Naive thymus-derived CD4-positive, alpha-beta T cell (primary cell): ENCODE results near the gene CD6. TPM values are rescaled to one million over a fixed set of nuclear protein-coding genes. Genes with fewer than 3 reads are reported as not detected.
"Not testable (repeated sequence)": the region's sequence is repeated elsewhere in the genome, so short reads cannot be mapped to it uniquely, and the experiment has no call there.

Experiments
- ATAC-seq: fragments of 150-1000 bp; cut with Tn5 transposase; 2 replicates; pipeline ENCODE4 v1.10.0; 2021; ENCODE audit warnings: mild to moderate bottlenecking, moderate library complexity
- CTCF ChIA-PET: fragments of 350-600 bp; sonication (Branson Sonifier 250); formaldehyde crosslinking; loops from one replicate; lab custom pipeline; 2021; ENCODE audit warnings: antibody characterized with exemption; lab: Charles Lee
- POLR2A ChIA-PET: fragments of 350-600 bp; sonication (Branson Sonifier 250); formaldehyde crosslinking; loops from one replicate; lab custom pipeline; 2021; ENCODE audit warnings: antibody characterized with exemption, inconsistent platforms; lab: Charles Lee
- DNase-seq, 9 donors: peaks; one replicate each; pipeline versions ENCODE4 v3.0.0 to v3.0.0-alpha.2; 2020 to 2022; ENCODE audit warnings: mixed read lengths in 1 of 9
- H3K27ac ChIP-seq: one replicate; pipeline ENCODE4 v1.7.0; 2013; ENCODE audit warnings: mild to moderate bottlenecking, low read depth, low read length, moderate library complexity
- H3K27me3 ChIP-seq, 2 donors: one replicate each; pipeline ENCODE4 v1.7.0; 2013; ENCODE audit warnings: low read length in 2 of 2, mild to moderate bottlenecking in 2 of 2, moderate library complexity in 2 of 2; ENCODE audit not compliant: control insufficient read depth in 2 of 2, insufficient read depth in 2 of 2
- H3K36me3 ChIP-seq, 3 experiments: 1 replicate in 2 of 3; 2 replicates in 1 of 3; pipeline ENCODE4 v1.7.0; 2013; ENCODE audit warnings: low read length in 3 of 3, mild to moderate bottlenecking in 3 of 3, moderate library complexity in 1 of 3; ENCODE audit not compliant: insufficient read depth in 3 of 3, control insufficient read depth in 2 of 3
- H3K4me1 ChIP-seq, 2 donors: one replicate each; pipeline ENCODE4 v1.7.0; 2013; ENCODE audit warnings: low read length in 2 of 2, mild to moderate bottlenecking in 2 of 2, moderate library complexity in 1 of 2; ENCODE audit not compliant: control insufficient read depth in 2 of 2, insufficient read depth in 2 of 2
- H3K4me3 ChIP-seq: 2 replicates; pipeline ENCODE4 v1.7.0; 2013; ENCODE audit warnings: mild to moderate bottlenecking, low read length
- H3K9me3 ChIP-seq, 3 experiments: 1 replicate in 2 of 3; 2 replicates in 1 of 3; pipeline ENCODE4 v1.7.0; 2013; ENCODE audit warnings: low read length in 3 of 3; ENCODE audit not compliant: control insufficient read depth in 2 of 3
- H3K27ac Mint-ChIP-seq, 9 donors: one replicate each; pipeline ENCODE4 v1.8.0; 2020 to 2022; ENCODE audit warnings: mixed read lengths in 9 of 9, mild to moderate bottlenecking in 8 of 9, moderate library complexity in 5 of 9, inconsistent platforms in 2 of 9
- H3K27me3 Mint-ChIP-seq, 5 donors: one replicate each; pipeline ENCODE4 v1.8.0; 2021 to 2022; ENCODE audit warnings: mixed read lengths in 5 of 5, mild to moderate bottlenecking in 1 of 5
- H3K36me3 Mint-ChIP-seq, 5 donors: one replicate each; pipeline ENCODE4 v1.8.0; 2020 to 2022; ENCODE audit warnings: mixed read lengths in 5 of 5, mild to moderate bottlenecking in 3 of 5, inconsistent platforms in 1 of 5
- H3K4me1 Mint-ChIP-seq, 7 donors: one replicate each; pipeline ENCODE4 v1.8.0; 2020 to 2022; ENCODE audit warnings: mixed read lengths in 7 of 7, mild to moderate bottlenecking in 3 of 7, inconsistent platforms in 1 of 7
- H3K4me3 Mint-ChIP-seq, 10 donors: one replicate each; pipeline ENCODE4 v1.8.0; 2020 to 2022; ENCODE audit warnings: mild to moderate bottlenecking in 10 of 10, mixed read lengths in 10 of 10, moderate library complexity in 6 of 10, inconsistent platforms in 2 of 10
- H3K9me3 Mint-ChIP-seq, 11 donors: one replicate each; pipeline ENCODE4 v1.8.0; 2020 to 2022; ENCODE audit warnings: mixed read lengths in 11 of 11, mild to moderate bottlenecking in 4 of 11, inconsistent platforms in 1 of 11, moderate library complexity in 1 of 11
- intact Hi-C, 2 donors: fragments of 100-400 bp; cut with micrococcal nuclease; formaldehyde crosslinking; loops; one replicate each; pipeline ENCODE4 v1.15.1; 2023
- polyA plus RNA-seq, 2 donors: library from polyadenylated mRNA; unstranded; fragments of 300-500 nt; fragmentation: Illumina TruSeq; gene quantifications; one replicate each; pipeline ENCODE4 v1.2.3, GENCODE V29; 2021
- total RNA-seq, 6 experiments: library from RNA in 5 of 6; stranded (reverse) in 5 of 6; gene quantifications; 1 replicate in 5 of 6; 2 replicates in 1 of 6; pipeline ENCODE4 v1.2.3 and lab custom pipeline; 2021 to 2026

CD6 gene
- total and polyA plus RNA-seq, 7 experiments from 2014 or later: 195 to 653 (median 416) TPM

GRCh38 chr11:61059260-61059752 lies 87.8 kb downstream of the CD6 start:
- ChIA-PET POLR2A (interaction anchor here (0.7 to 8.9 kb wide), 8 partner anchors 11 to 106 kb away, joined by 3 to 233 read pairs (median 5); no protein-coding TSS in a partner anchor), CTCF (interaction anchor here (1.0 kb wide), 1 partner anchor 161 kb away, joined by 3 read pairs; no protein-coding TSS in a partner anchor)
- H3K27ac Mint-ChIP-seq: peak overlapping the region in 8 of 9 donors; percentile 31 to 97 (median 89)

GRCh38 chr11:61061081-61061826 lies 89.8 kb downstream of the CD6 start:
- DNase-seq: peak in 7 of 9 donors; percentile 47 to 89 (median 56)
- Histone ChIP-seq H3K4me3 (peak overlapping the region; percentile 34), H3K4me1 (peaks cover 24 to 48% of the 10 kb centered on the region in 2 donors), H3K27me3 (no peaks in the 10 kb centered on the region), H3K36me3 (no peaks in the 10 kb centered on the region), H3K9me3 (no peaks in the 10 kb centered on the region), H3K27ac (peak overlapping the region; percentile 72)
- H3K36me3 Mint-ChIP-seq: peaks cover 0 to 40% (median 0%) of the 10 kb centered on the region in 5 donors
- H3K27me3 Mint-ChIP-seq: no peaks in the 10 kb centered on the region
- H3K9me3 Mint-ChIP-seq: no peaks in the 10 kb centered on the region
- peaks cover 47 to 83% (median 80%) of the 10 kb centered on the region in 7 donors for H3K4me1 Mint-ChIP-seq
- ATAC-seq: peak; percentile 86
- intact Hi-C loops: loop anchor here (1.0 to 5.0 kb wide), 10 partner anchors 10 to 74 kb away; partner anchors contain the start of gene CD5 (in 1 of the 2)
- H3K4me3 Mint-ChIP-seq: peak overlapping the region; percentile 75 to 94 (median 83)
- ChIA-PET CTCF (interaction anchor here (0.6 to 1.2 kb wide), 8 partner anchors 8 to 89 kb away, joined by 3 to 4 read pairs (median 3); no protein-coding TSS in a partner anchor), POLR2A (interaction anchor here (0.6 to 8.9 kb wide), 18 partner anchors 10 to 163 kb away, joined by 3 to 233 read pairs (median 4); partner anchors contain the start of genes CD5 and CD6)
- peak overlapping the region; percentile 88 to 99 (median 96) for H3K27ac Mint-ChIP-seq

More at GRCh38 chr11:61059260-61059752, 87.8 kb downstream of the CD6 start:
- Mint-ChIP-seq H3K9me3 (no peaks in the 10 kb centered on the region), H3K36me3 (peaks cover 0 to 35% (median 0%) of the 10 kb centered on the region in 5 donors), H3K27me3 (no peaks in the 10 kb centered on the region), H3K4me1 (peaks cover 39 to 77% (median 68%) of the 10 kb centered on the region in 7 donors), H3K4me3 (peak overlapping the region in 3 of 10 donors; percentile 23 to 75 (median 63))
- Histone ChIP-seq H3K27ac (no peak overlapping the region), H3K4me1 (peaks cover 21 to 35% of the 10 kb centered on the region in 2 donors), H3K27me3 (no peaks in the 10 kb centered on the region), H3K9me3 (no peaks in the 10 kb centered on the region), H3K36me3 (no peaks in the 10 kb centered on the region), H3K4me3 (no peak overlapping the region)
- DNase-seq (peak in 1 of 9 donors; percentile 9), ATAC-seq (no peak)
- intact Hi-C loops: no loop called here

DNA sequence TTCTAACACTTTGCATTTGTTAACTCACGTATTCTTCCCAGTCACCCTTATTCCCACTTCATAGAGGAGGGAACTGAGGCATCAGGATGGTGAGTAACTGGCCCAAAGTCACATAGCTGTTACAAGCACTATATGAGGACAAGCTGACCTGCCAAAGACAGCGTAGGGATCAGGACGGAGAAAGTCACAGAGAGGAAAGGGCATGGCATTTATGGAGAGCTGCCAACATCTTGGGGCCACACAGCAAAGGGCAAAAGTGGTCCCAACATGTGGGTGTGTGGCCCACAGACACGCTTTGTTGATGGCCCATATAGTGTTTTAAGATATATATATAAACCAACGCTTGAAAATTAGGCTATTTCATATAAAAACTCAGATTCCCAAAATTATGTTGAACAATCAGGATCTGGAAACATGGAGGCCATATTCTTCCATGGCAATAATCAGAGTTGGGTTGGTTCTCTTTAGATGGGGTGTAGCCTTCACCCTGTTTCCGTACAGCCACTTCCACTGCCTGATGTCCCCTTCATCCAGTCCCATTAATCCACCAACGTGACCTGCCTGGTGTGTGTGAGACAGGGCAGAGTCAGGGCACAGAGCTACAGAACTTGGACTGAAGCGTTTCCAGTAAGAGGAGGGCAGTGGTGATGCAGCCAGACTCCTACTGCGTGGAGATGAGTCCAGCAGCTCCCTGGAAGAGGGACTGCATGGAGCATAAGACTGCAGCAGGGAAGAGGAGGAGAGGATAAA lies 90.9 kb downstream of the CD6 start:
- ATAC-seq (no peak), DNase-seq (peak in 1 of 9 donors; percentile 21)
- H3K36me3 Mint-ChIP-seq: peaks cover 0 to 44% (median 0%) of the 10 kb centered on the region in 5 donors
- Histone ChIP-seq H3K9me3 (no peaks in the 10 kb centered on the region), H3K36me3 (no peaks in the 10 kb centered on the region), H3K4me3 (no peak overlapping the region), H3K4me1 (peaks cover 31 to 56% of the 10 kb centered on the region in 2 donors), H3K27me3 (no peaks in the 10 kb centered on the region), H3K27ac (peak overlapping the region; percentile 59)
- H3K4me3 Mint-ChIP-seq: peak overlapping the region in 7 of 10 donors; percentile 29 to 91 (median 67)
- peaks cover 56 to 91% (median 85%) of the 10 kb centered on the region in 7 donors for H3K4me1 Mint-ChIP-seq
- intact Hi-C loops: loop anchor here in 1 of 2 donors (5.0 kb wide), 1 partner anchor 40 kb away; the partner anchor contains the start of gene CD5
- CTCF ChIA-PET: interaction anchor here (1.0 to 5.7 kb wide), 3 partner anchors 14 to 20 kb away, joined by 4 to 30 read pairs (median 9); no protein-coding TSS in a partner anchor
- no peaks in the 10 kb centered on the region for H3K27me3 Mint-ChIP-seq
- H3K27ac Mint-ChIP-seq: peak overlapping the region; percentile 85 to 99 (median 96)
- no peaks in the 10 kb centered on the region for H3K9me3 Mint-ChIP-seq
- POLR2A ChIA-PET: interaction anchor here (0.7 to 8.9 kb wide), 9 partner anchors 14 to 107 kb away, joined by 3 to 233 read pairs (median 5); partner anchors contain the start of gene CD6

DNA sequence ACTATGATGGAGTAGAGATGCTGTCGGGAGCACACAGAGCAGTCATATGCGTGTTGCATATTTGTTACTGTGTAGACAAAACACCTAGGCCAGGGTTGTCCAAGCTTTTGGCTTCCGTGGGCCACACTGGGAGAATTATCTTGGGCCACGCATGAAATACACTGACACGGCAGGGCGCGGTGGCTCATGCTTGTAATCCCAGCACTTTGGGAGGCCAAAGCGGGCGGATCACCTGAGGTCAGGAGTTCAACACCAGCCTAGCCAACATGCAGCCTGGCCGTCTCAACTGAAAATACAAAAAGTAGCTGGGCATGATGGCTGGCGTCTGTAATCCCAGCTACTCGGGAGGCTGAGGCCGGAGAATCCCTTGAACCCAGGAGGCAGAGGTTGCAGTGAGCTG lies 93.8 kb downstream of the CD6 start:
- H3K27me3 Mint-ChIP-seq, intact Hi-C loops, H3K36me3 ChIP-seq, DNase-seq, H3K9me3 ChIP-seq, ATAC-seq, H3K9me3 Mint-ChIP-seq, H3K4me3 ChIP-seq, H3K27me3 ChIP-seq: not testable (repeated sequence)
- H3K4me1 Mint-ChIP-seq: peaks cover 68 to 98% (median 93%) of the 10 kb centered on the region in 7 donors
- peak overlapping the region; percentile 73 to 98 (median 84) for H3K4me3 Mint-ChIP-seq
- peak overlapping the region; percentile 42 for H3K27ac ChIP-seq
- CTCF ChIA-PET: interaction anchor here (0.6 to 5.7 kb wide), 8 partner anchors 10 to 39 kb away, joined by 3 to 30 read pairs (median 3); no protein-coding TSS in a partner anchor
- H3K36me3 Mint-ChIP-seq: peaks cover 0 to 38% (median 0%) of the 10 kb centered on the region in 5 donors
- POLR2A ChIA-PET: interaction anchor here (0.9 to 19.7 kb wide), 14 partner anchors 10 to 62 kb away, joined by 3 to 233 read pairs (median 7); no protein-coding TSS in a partner anchor
- H3K27ac Mint-ChIP-seq: peak overlapping the region; percentile 86 to 99 (median 94)
- H3K4me1 ChIP-seq: peaks cover 31 to 70% of the 10 kb centered on the region in 2 donors

DNA sequence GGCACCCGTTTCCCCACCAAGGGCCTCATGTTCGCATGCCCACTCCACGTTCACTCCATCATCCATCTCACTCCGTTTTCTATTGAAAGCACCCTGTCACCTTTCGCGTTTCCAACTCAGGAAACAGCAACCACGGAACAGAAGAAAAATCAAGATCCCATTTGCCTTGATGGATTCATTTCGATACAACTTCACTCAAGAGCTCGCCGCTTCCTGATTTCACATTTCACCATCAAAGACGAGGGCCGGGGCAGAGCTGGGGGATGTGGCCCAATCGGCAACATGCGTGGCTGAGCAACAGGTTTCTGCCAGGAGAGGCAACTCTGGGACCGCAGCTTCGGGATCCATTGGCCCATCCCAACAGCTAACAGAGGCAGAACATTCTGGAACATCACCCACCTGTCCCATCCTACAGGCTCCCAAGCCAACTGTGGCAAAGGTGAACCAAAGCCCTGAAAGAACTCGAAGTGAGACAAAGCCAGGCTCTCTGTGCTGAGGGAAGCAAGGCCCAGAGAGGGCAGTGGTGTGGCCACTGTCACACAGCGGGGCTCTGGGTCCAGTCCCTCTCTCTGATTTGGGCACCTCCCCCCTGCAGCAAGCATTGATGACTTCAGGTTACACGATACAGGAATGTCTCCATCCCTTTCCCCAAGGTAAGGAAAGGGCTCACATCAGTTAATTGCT lies 94.6 kb downstream of the CD6 start:
- POLR2A ChIA-PET: interaction anchor here (0.5 to 19.7 kb wide), 19 partner anchors 11 to 159 kb away, joined by 3 to 233 read pairs (median 4); partner anchors contain the start of gene CD5
- CTCF ChIA-PET: interaction anchor here (0.8 to 5.7 kb wide), 10 partner anchors 9 to 121 kb away, joined by 3 to 30 read pairs (median 3); no protein-coding TSS in a partner anchor
- H3K9me3 ChIP-seq: no peaks in the 10 kb centered on the region
- H3K4me3 ChIP-seq: peak overlapping the region; percentile 6
- peak overlapping the region; percentile 42 for H3K27ac ChIP-seq
- Mint-ChIP-seq H3K27me3 (peaks cover 0 to 4% (median 0%) of the 10 kb centered on the region in 5 donors), H3K27ac (peak overlapping the region; percentile 86 to 99 (median 94)), H3K36me3 (peaks cover 0 to 39% (median 0%) of the 10 kb centered on the region in 5 donors), H3K9me3 (no peaks in the 10 kb centered on the region), H3K4me3 (peak overlapping the region; percentile 73 to 98 (median 84)), H3K4me1 (peaks cover 70 to 98% (median 93%) of the 10 kb centered on the region in 7 donors)
- H3K4me1 ChIP-seq: peaks cover 30 to 69% of the 10 kb centered on the region in 2 donors
- DNase-seq (peak in 7 of 9 donors; percentile 34 to 62 (median 52)), ATAC-seq (no peak)
- H3K27me3 ChIP-seq: no peaks in the 10 kb centered on the region
- intact Hi-C loops: loop anchor here in 1 of 2 donors (1.0 kb wide), 1 partner anchor 10 kb away; no protein-coding TSS in a partner anchor
- no peaks in the 10 kb centered on the region for H3K36me3 ChIP-seq
